K562 (cell line): ENCODE results near the gene FRMD7.

ENCODE experiments used
- ATF3 ChIP-seq, 2 experiments: fragments of 450-650 bp in 1 of 2; sonication (generic) in 1 of 2; formaldehyde crosslinking in 1 of 2; IDR thresholded peaks in 1 of 2; conservative IDR thresholded peaks in 1 of 2; 2 replicates each; pipeline versions ENCODE4 v1.6.1 to v1.8.1; 2016 to 2023; ENCODE audit warnings: mild to moderate bottlenecking in 2 of 2, moderate library complexity in 2 of 2, inconsistent platforms in 1 of 2, missing genetic modification reagents in 1 of 2
- E2F5 ChIP-seq: sonication (generic); formaldehyde crosslinking; IDR thresholded peaks from 2 replicates; pipeline ENCODE4 v1.8.0; 2022; ENCODE audit warnings: mild to moderate bottlenecking, missing genetic modification reagents
- HDAC1 ChIP-seq, 2 experiments: fragments of 450-650 bp; IDR thresholded peaks; 2 replicates each; pipeline ENCODE4 v1.6.1; 2016 to 2017; ENCODE audit warnings: inconsistent platforms in 1 of 2, mild to moderate bottlenecking in 1 of 2, moderate library complexity in 1 of 2
- HDAC6 ChIP-seq: IDR thresholded peaks from 2 replicates; pipeline ENCODE4 v1.6.1; 2012; ENCODE audit warnings: low read depth, mild to moderate bottlenecking, control low read depth, inconsistent platforms, low read length, moderate library complexity
- HMG20B ChIP-seq: fragments of 250-450 bp; sonication (Bioruptor Pico); IDR thresholded peaks from 2 replicates; pipeline ENCODE4 v1.5.0; 2021; ENCODE audit warnings: mild to moderate bottlenecking
- JUND ChIP-seq, 2 experiments: IDR thresholded peaks; 2 replicates in 1 of 2; 3 replicates in 1 of 2; pipeline ENCODE4 v1.6.1; 2011; ENCODE audit warnings: borderline replicate concordance in 2 of 2, low read depth in 2 of 2, low read length in 2 of 2, improper control_type of control experiment in 1 of 2, missing biosample characterization in 1 of 2, missing genetic modification characterization in 1 of 2, missing genetic modification reagents in 1 of 2
- MEIS2 ChIP-seq: fragments of 450-650 bp; IDR thresholded peaks from 2 replicates; pipeline ENCODE4 v1.6.1; 2014; ENCODE audit warnings: mild to moderate bottlenecking; ENCODE audit not compliant: partially characterized antibody
- POLR2G ChIP-seq: fragments of 200-400 bp; formaldehyde crosslinking; IDR thresholded peaks from 2 replicates; pipeline ENCODE4 v1.6.1; 2017; ENCODE audit warnings: low read depth, mild to moderate bottlenecking, antibody characterized with exemption, low read length, moderate library complexity
- SNIP1 ChIP-seq: fragments of 450-650 bp; IDR thresholded peaks from 2 replicates; pipeline ENCODE4 v1.7.1; 2017; ENCODE audit warnings: low read depth, mild to moderate bottlenecking
- STAT6 ChIP-seq: sonication (generic); formaldehyde crosslinking; IDR thresholded peaks from 2 replicates; pipeline ENCODE4 v1.8.1; 2023; ENCODE audit warnings: mild to moderate bottlenecking, missing genetic modification reagents
- TF ChIP-seq, protein P1 (sequence below), 3 experiments: IDR thresholded peaks in 2 of 3; conservative IDR thresholded peaks in 1 of 3; 2 replicates each; pipeline ENCODE4 v1.5.1; 2011 to 2012; ENCODE audit warnings: low read length in 3 of 3, mild to moderate bottlenecking in 3 of 3, control low read depth in 2 of 3, improper control_type of control experiment in 1 of 3, inconsistent platforms in 1 of 3, low read depth in 1 of 3, mixed read lengths in 1 of 3, moderate library complexity in 1 of 3; ENCODE audit not compliant: insufficient read depth in 2 of 3

- TF ChIP-seq ATF3 (IDR thresholded peaks at IDR 0.05), result no peak
- TF ChIP-seq ATF3 (CRISPR knock-in tag; conservative IDR thresholded peaks at IDR 0.05), result no peak
- TF ChIP-seq JUND (IDR thresholded peaks at IDR 0.05; ENCODE audit: borderline replicate concordance, low read depth, low read length), result no peak
- no peak for TF ChIP-seq JUND (tag; IDR thresholded peaks at IDR 0.05; ENCODE audit: borderline replicate concordance, low read depth, low read length)
- no peak for TF ChIP-seq HDAC1 (IDR thresholded peaks at IDR 0.05)
- TF ChIP-seq STAT6 (CRISPR knock-in tag), result no peak
- no peak for TF ChIP-seq POLR2G
- TF ChIP-seq SNIP1, result no peak
- no peak for TF ChIP-seq HMG20B (CRISPR knock-in tag)
- TF ChIP-seq E2F5 (CRISPR knock-in tag), result no peak
- TF ChIP-seq HDAC6, result no peak
- TF ChIP-seq, protein P1, sequence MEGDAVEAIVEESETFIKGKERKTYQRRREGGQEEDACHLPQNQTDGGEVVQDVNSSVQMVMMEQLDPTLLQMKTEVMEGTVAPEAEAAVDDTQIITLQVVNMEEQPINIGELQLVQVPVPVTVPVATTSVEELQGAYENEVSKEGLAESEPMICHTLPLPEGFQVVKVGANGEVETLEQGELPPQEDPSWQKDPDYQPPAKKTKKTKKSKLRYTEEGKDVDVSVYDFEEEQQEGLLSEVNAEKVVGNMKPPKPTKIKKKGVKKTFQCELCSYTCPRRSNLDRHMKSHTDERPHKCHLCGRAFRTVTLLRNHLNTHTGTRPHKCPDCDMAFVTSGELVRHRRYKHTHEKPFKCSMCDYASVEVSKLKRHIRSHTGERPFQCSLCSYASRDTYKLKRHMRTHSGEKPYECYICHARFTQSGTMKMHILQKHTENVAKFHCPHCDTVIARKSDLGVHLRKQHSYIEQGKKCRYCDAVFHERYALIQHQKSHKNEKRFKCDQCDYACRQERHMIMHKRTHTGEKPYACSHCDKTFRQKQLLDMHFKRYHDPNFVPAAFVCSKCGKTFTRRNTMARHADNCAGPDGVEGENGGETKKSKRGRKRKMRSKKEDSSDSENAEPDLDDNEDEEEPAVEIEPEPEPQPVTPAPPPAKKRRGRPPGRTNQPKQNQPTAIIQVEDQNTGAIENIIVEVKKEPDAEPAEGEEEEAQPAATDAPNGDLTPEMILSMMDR (IDR thresholded peaks at IDR 0.05 in 2 of 3, conservative IDR thresholded peaks at IDR 0.05 in 1 of 3; ENCODE audit: insufficient read depth in 2 of 3, low read depth in 1 of 3, low read length in 3 of 3), result no peak
- no peak for TF ChIP-seq MEIS2
These were observed 69.8 kb downstream of the FRMD7 start for GRCh38 chrX:132058050-132058449.
